HL-60 (cell line): Measurements from ENCODE around the gene GPR34.

Experiments
- DNase-seq, 2 experiments: peaks; one replicate each; pipeline ENCODE4 v3.0.0-alpha.2; 2010 to 2020; ENCODE audit warnings: low read depth in 1 of 2, low spot score in 1 of 2
- H3K27ac ChIP-seq: fragments of 250-450 bp; sonication (Bioruptor Pico); replicated peaks from 2 replicates; pipeline ENCODE4 v1.5.1; 2020; ENCODE audit warnings: mild to moderate bottlenecking, moderate library complexity
- H3K27me3 ChIP-seq: fragments of 250-450 bp; sonication (Bioruptor Pico); 2 replicates; pipeline ENCODE4 v1.5.1; 2021; ENCODE audit warnings: mild to moderate bottlenecking, moderate library complexity; ENCODE audit not compliant: insufficient read depth, poor library complexity, severe bottlenecking
- H3K4me3 ChIP-seq: replicated peaks from 2 replicates; pipeline ENCODE4 v1.5.1; 2011; ENCODE audit warnings: mild to moderate bottlenecking, control low read depth, low read length; ENCODE audit not compliant: insufficient read depth
- CTCF ChIP-seq: IDR thresholded peaks from one replicate; pipeline ENCODE4 v1.5.1; 2011; ENCODE audit warnings: low read length, control low read depth, inconsistent platforms; ENCODE audit not compliant: insufficient read depth
- GABPA ChIP-seq: IDR thresholded peaks from 2 replicates; pipeline ENCODE4 v1.6.1; 2012; ENCODE audit warnings: low read depth
- POLR2AphosphoS5 ChIP-seq: IDR thresholded peaks from 2 replicates; pipeline ENCODE4 v1.6.1; 2012; ENCODE audit warnings: low read depth
- REST ChIP-seq: IDR thresholded peaks from 2 replicates; pipeline ENCODE4 v1.6.1; 2012; ENCODE audit warnings: low read depth; ENCODE audit not compliant: insufficient replicate concordance
- SPI1 ChIP-seq: IDR thresholded peaks from 2 replicates; pipeline ENCODE4 v1.6.1; 2012; ENCODE audit warnings: low read depth, mild to moderate bottlenecking, borderline replicate concordance

Gene GPR34

GRCh38 chrX:41692162-41692749 lies 3.5 kb downstream of the GPR34 start:
- Histone ChIP-seq H3K4me3 (no peak overlapping the region), H3K27me3 (no peaks in the 10 kb centered on the region), H3K27ac (no peak overlapping the region)
- TF ChIP-seq SPI1 (no peak), REST (no peak), POLR2AphosphoS5 (no peak), GABPA (no peak), CTCF (no peak)
- DNase-seq, result no peak

GRCh38 chrX:41693024-41693423 lies 4.3 kb downstream of the GPR34 start:
- DNase-seq, result no peak
- no peaks in the 10 kb centered on the region for H3K27me3 ChIP-seq
- H3K27ac ChIP-seq, result no peak overlapping the region
- H3K4me3 ChIP-seq, result no peak overlapping the region
- TF ChIP-seq CTCF (no peak), POLR2AphosphoS5 (no peak), REST (no peak), SPI1 (no peak), GABPA (no peak)

- DNase-seq, result no peak
Measured at GRCh38 chrX:41695426-41695825, 6.7 kb downstream of the GPR34 start.

More at GRCh38 chrX:41695426-41695825, 6.7 kb downstream of the GPR34 start:
- no peak overlapping the region for H3K4me3 ChIP-seq
- TF ChIP-seq CTCF (no peak), GABPA (no peak), POLR2AphosphoS5 (no peak), SPI1 (no peak), REST (no peak)
- no peak overlapping the region for H3K27ac ChIP-seq
- no peaks in the 10 kb centered on the region for H3K27me3 ChIP-seq
